Muscle layer of colon (tissue), 2 donors: ENCODE results near the gene ANKMY1.
"Not testable (repeated sequence)": the region's sequence is repeated elsewhere in the genome, so short reads cannot be mapped to it uniquely, and the experiment has no call there.

Experiments used
- H3K27ac ChIP-seq: one replicate; pipeline ENCODE4 v1.7.0; 2013; ENCODE audit warnings: low read depth, mild to moderate bottlenecking, low read length, moderate library complexity
- H3K27me3 ChIP-seq, 2 donors: one replicate each; pipeline ENCODE4 v1.7.0; 2013; ENCODE audit warnings: low read length in 2 of 2, mild to moderate bottlenecking in 2 of 2; ENCODE audit not compliant: insufficient read depth in 2 of 2, control insufficient read depth in 1 of 2
- H3K36me3 ChIP-seq: one replicate; pipeline ENCODE4 v1.7.0; 2013; ENCODE audit warnings: mild to moderate bottlenecking, low read length; ENCODE audit not compliant: insufficient read depth
- H3K4me1 ChIP-seq: one replicate; pipeline ENCODE4 v1.7.0; 2013; ENCODE audit warnings: mild to moderate bottlenecking, low read length; ENCODE audit not compliant: insufficient read depth
- H3K4me3 ChIP-seq, 2 donors: one replicate each; pipeline ENCODE4 v1.7.0; 2013; ENCODE audit warnings: low read length in 2 of 2, low read depth in 1 of 2, mild to moderate bottlenecking in 1 of 2, moderate library complexity in 1 of 2
- H3K9ac ChIP-seq: one replicate; pipeline ENCODE4 v1.7.0; 2013; ENCODE audit warnings: low read length
- H3K9me3 ChIP-seq: one replicate; pipeline ENCODE4 v1.7.0; 2013; ENCODE audit warnings: mild to moderate bottlenecking, low read length
- donor health status: abdominal sarcoma.
- donor health status: Adenocarcinoma of cecum.

The ANKMY1 gene

DNA sequence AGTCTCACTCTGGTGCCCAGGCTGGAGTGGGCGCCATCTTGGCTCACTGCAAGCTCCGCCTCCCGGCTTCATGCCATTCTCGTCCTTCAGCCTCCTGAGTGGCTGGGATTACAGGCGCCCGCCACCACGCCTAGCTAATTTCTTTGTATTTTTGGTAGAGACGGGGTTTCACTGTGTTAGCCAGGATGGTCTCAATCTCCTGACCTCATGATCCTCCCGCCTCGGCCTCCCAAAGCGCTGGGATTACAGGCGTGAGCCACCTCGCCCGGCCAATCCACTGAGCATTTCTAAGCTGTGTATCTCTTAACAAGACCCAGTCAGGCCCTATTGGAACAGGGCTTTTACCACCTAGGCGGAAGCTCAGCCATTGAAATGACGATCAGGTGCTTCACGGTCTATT, 5.4 kb upstream of the ANKMY1 start:
- not testable (repeated sequence) for H3K4me3 ChIP-seq, H3K9ac ChIP-seq, H3K36me3 ChIP-seq, H3K27me3 ChIP-seq, H3K9me3 ChIP-seq, H3K27ac ChIP-seq
- H3K4me1 ChIP-seq: peaks cover 38% of the 10 kb centered on the region

DNA sequence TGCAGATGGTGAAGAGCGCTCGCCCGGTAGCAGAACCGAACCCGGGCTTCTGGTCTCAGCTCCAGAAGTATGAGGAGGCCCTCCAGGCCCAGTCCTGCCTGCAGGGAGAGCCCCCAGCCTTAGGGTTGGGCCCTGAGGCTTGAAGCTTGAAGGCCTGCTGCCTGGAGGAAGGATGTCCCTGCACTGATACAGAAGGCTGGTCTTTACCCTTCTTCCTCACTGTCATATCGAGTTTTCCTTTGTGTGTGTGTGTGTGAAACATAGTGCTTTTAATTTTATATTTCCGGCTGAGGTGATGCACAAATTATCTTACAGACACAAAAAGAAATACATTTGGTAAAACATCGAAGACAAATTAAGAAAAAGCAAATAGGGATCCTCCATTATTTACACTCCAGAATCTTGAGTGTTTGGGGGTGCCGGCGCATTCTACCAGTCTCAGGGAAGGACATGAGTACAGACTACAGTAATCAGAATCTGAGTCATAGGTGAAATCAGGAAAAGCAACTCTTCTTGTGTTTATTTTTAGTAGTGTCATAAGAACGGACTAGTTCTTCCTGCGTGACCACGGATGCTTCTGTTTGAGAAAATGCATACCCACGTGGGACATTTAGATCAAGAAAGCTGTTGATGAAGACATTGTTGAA, 3.7 kb upstream of the ANKMY1 start:
- H3K4me1 ChIP-seq: peaks cover 30% of the 10 kb centered on the region
- peak overlapping the region in 1 of 2 donors; percentile 51 for H3K4me3 ChIP-seq
- peaks cover 0 to 16% of the 10 kb centered on the region in 2 donors for H3K27me3 ChIP-seq
- peak overlapping the region; percentile 30 for H3K9ac ChIP-seq
- no peaks in the 10 kb centered on the region for H3K36me3 ChIP-seq
- peak overlapping the region; percentile 62 for H3K27ac ChIP-seq
- H3K9me3 ChIP-seq: no peaks in the 10 kb centered on the region

DNA sequence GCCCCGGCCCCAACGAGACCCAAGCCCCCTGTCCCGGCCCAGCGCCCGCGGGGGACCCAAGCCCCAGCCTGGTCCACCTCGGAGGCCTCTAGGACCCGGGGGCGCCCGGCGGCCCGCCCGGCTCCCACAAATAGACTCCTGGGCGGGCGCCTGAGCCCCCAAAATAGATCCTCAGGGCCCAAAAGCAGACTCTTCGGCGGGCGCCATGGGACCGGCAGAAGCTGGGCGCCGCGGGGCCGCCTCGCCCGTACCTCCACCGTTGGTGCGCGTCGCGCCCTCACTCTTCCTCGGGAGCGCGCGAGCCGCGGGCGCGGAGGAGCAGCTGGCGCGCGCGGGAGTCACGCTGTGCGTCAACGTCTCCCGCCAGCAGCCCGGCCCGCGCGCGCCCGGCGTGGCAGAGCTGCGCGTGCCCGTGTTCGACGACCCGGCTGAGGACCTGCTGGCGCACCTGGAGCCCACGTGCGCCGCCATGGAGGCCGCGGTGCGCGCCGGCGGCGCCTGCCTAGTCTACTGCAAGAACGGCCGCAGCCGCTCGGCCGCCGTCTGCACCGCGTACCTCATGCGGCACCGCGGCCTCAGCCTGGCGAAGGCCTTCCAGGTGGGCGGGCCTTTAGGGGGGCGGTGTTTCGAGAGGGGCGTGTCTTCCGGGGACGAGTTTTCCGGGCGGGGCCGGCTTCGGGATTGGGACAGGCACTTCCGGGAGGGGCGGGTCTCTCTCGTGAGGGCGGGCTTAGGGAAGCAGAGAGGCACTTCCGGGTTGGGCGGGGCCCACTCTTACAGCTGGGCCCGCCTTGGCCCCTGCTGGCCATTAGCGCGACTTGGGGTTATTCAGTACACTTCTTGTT, 2.9 kb upstream of the ANKMY1 start:
- Histone ChIP-seq H3K27ac (peak overlapping the region; percentile 79), H3K9me3 (no peaks in the 10 kb centered on the region), H3K4me3 (peak overlapping the region; percentile 51 to 69), H3K36me3 (no peaks in the 10 kb centered on the region), H3K27me3 (peaks cover 0 to 16% of the 10 kb centered on the region in 2 donors), H3K4me1 (peaks cover 24% of the 10 kb centered on the region), H3K9ac (no peak overlapping the region)

DNA sequence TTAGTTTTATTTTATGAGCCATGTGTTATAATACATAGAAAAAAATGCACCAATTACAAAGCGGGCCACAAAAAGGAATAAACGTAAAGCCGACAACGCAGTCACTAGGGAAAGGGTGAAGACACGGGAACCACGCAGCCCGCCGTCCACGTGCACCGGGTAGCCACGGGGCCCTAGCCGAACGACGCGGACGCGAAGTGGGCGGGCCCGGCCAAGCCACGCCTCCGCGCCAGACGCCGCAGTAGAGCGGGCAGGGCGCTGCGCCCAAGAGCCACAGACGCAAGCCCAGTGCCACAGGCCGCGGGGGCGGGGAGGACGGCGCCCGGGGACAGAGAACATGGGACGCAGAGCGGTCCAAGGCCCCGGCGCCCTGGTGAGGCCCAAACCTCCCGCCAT, 2.3 kb upstream of the ANKMY1 start, which contains the start of gene DUSP28:
TSS of gene DUSP28 (plus strand) at position 274 of the 396 bp plus-strand sequence. CDS start 328 bp downstream, outside the sequence.
- peak within 1 kb of the TSS; percentile 51 to 69 for H3K4me3 ChIP-seq
- H3K36me3 ChIP-seq: no peaks in the 10 kb centered on the region
- H3K27me3 ChIP-seq: peaks cover 0 to 16% of the 10 kb centered on the region in 2 donors
- H3K9ac ChIP-seq: no peak within 1 kb of the TSS
- H3K27ac ChIP-seq: peak within 1 kb of the TSS; percentile 79
- no peaks in the 10 kb centered on the region for H3K9me3 ChIP-seq
- peaks cover 23% of the 10 kb centered on the region for H3K4me1 ChIP-seq

DNA sequence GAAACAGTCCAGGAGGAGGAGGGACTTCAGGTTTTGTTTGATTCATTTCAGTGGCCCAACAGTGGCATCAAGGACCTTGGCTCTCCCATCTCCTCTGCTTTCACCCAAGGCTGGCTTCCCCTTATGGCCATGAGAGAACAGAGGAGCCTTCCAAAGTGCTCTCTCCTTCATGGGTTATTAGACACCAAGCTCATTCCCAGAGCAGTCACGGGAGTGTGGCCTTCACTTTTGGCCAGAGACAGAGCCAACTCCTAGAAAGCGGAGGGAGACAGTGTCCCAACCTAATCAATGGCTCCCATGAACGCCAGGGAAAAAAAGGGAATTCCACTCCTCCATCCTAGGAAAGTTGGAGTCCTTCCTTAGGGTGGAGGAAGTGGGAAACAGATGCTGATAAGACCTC, 1.5 kb upstream of the ANKMY1 start:
- Histone ChIP-seq H3K9me3 (no peaks in the 10 kb centered on the region), H3K36me3 (no peaks in the 10 kb centered on the region), H3K27me3 (peaks cover 0 to 16% of the 10 kb centered on the region in 2 donors), H3K4me1 (peaks cover 23% of the 10 kb centered on the region), H3K9ac (no peak overlapping the region), H3K4me3 (no peak overlapping the region), H3K27ac (no peak overlapping the region)

GRCh38 chr2:240558236-240558761, 511 bp upstream of the ANKMY1 start:
- no peak overlapping the region for H3K27ac ChIP-seq
- peak overlapping the region; percentile 14 to 50 for H3K4me3 ChIP-seq
- H3K36me3 ChIP-seq: no peaks in the 10 kb centered on the region
- no peaks in the 10 kb centered on the region for H3K9me3 ChIP-seq
- H3K9ac ChIP-seq: no peak overlapping the region
- peaks cover 23% of the 10 kb centered on the region for H3K4me1 ChIP-seq
- peaks cover 0 to 16% of the 10 kb centered on the region in 2 donors for H3K27me3 ChIP-seq

GRCh38 chr2:240557101-240557751, 562 bp downstream of the ANKMY1 start:
- Histone ChIP-seq H3K4me1 (peaks cover 23% of the 10 kb centered on the region), H3K9ac (no peak overlapping the region), H3K4me3 (peak overlapping the region; percentile 14 to 50)

DNA sequence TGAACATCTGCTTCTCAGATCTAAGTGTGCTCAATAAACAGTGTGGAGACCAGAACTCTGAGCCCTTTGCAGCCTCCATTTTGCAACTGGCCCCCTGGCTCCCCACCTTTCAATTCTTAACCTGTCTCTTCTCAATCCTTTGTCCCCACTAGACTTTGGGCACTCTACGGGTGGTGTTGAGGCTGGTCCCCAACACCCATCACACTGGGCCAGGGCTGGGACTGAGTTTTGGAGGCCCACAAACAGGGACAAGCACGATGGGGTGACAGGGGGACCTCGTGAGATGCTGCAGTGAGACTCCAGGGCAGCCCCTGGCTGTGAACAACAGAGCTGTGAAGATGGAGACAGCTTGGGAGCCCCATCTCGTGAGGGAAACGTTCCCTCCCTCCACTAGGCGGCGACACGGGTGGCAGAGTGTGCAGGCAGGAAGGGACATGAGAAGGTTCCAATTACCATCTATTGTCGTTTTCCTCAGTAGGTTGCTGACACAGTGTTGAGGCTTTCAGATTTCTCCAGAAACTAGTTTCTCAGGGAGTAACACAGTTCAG, 1.2 kb downstream of the ANKMY1 start:
- no peak overlapping the region for H3K27ac ChIP-seq
- no peak overlapping the region for H3K9ac ChIP-seq
- H3K9me3 ChIP-seq: no peaks in the 10 kb centered on the region
- H3K36me3 ChIP-seq: no peaks in the 10 kb centered on the region
- H3K4me1 ChIP-seq: peaks cover 20% of the 10 kb centered on the region
- no peak overlapping the region for H3K4me3 ChIP-seq
- peaks cover 0 to 16% of the 10 kb centered on the region in 2 donors for H3K27me3 ChIP-seq

More at GRCh38 chr2:240557101-240557751, 562 bp downstream of the ANKMY1 start:
- H3K36me3 ChIP-seq: no peaks in the 10 kb centered on the region
- H3K9me3 ChIP-seq: no peaks in the 10 kb centered on the region
- H3K27ac ChIP-seq: no peak overlapping the region
- H3K27me3 ChIP-seq: peaks cover 0 to 16% of the 10 kb centered on the region in 2 donors

DNA sequence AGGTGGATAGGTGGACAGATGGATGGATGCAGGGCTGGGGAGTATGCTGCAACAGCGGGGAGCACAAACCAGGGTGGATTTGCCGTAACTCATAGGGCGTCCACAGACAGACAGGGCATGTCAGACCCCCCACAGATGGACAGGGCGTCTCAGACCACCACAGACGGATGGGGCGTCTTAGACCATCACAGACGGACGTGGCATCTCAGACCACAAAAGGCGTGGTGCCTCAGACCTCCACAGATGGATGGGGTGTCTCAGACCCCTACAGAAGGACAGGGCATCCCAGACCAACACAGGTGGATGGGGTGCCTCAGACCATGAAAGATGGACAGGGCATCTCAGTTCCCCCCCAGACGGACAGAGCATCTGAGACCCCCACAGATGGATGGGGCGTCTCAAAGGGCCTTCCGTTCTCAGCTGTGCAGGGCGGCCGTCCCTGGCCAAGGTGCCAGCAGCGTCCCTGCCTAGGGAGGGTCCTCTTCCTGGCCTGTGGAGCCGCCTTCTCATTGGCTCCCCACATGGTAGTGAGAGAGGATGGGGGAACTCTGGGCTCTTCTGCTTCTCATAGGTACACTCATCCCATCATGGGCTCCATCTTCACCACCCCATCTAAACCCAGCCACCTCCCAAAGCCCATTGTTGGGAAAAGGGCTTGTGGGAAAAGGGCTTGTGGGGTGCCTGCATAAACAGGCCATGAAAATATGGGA, 2.1 kb downstream of the ANKMY1 start:
- no peaks in the 10 kb centered on the region for H3K36me3 ChIP-seq
- H3K9ac ChIP-seq: no peak overlapping the region
- H3K27ac ChIP-seq: no peak overlapping the region
- no peak overlapping the region for H3K4me3 ChIP-seq
- peaks cover 15% of the 10 kb centered on the region for H3K4me1 ChIP-seq
- H3K27me3 ChIP-seq: peaks cover 0 to 16% of the 10 kb centered on the region in 2 donors
- H3K9me3 ChIP-seq: no peaks in the 10 kb centered on the region

- peaks cover 15% of the 10 kb centered on the region for H3K4me1 ChIP-seq
- H3K4me3 ChIP-seq: no peak overlapping the region
- no peaks in the 10 kb centered on the region for H3K36me3 ChIP-seq
- peaks cover 0 to 16% of the 10 kb centered on the region in 2 donors for H3K27me3 ChIP-seq
- H3K27ac ChIP-seq: no peak overlapping the region
- no peak overlapping the region for H3K9ac ChIP-seq
- H3K9me3 ChIP-seq: no peaks in the 10 kb centered on the region
These were observed 2.9 kb downstream of the ANKMY1 start for GRCh38 chr2:240554767-240555493.
